H1 (cell line): ENCODE data around the gene DENND1A. TPM values are rescaled to one million over a fixed set of nuclear protein-coding genes. Genes with fewer than 3 reads are reported as not detected.

Source experiments
- CTCF ChIA-PET: fragments of 300-600 bp; sonication (Branson Sonifier 250); formaldehyde crosslinking; loops from one replicate; lab custom pipeline; 2021; ENCODE audit not compliant: partially characterized antibody; lab: Charles Lee
- POLR2A ChIA-PET: fragments of 300-600 bp; sonication (Branson Sonifier 250); formaldehyde crosslinking; loops from one replicate; lab custom pipeline; 2021; ENCODE audit warnings: inconsistent platforms; ENCODE audit not compliant: partially characterized antibody; lab: Charles Lee
- DNase-seq, 2 experiments: peaks; one replicate each; pipeline versions ENCODE4 v3.0.0 to v3.0.0-alpha.2; 2010 to 2022; ENCODE audit warnings: low spot score in 2 of 2, low read depth in 1 of 2, mixed read lengths in 1 of 2
- FAIRE-seq: peaks from 2 replicates; lab custom pipeline; 2011; peaks lifted over from hg19 to GRCh38; lab: Jason Lieb, UNC
- H2AFZ ChIP-seq: 2 replicates; pipeline ENCODE4 v1.8.1; 2012; ENCODE audit warnings: low read length, inconsistent platforms
- H2AK5ac ChIP-seq: 2 replicates; pipeline ENCODE4 v1.6.1; 2013; ENCODE audit warnings: low read depth, low read length
- H2BK120ac ChIP-seq: replicated peaks from 2 replicates; pipeline ENCODE3; 2013; ENCODE audit warnings: low read depth, low read length, inconsistent platforms
- H2BK12ac ChIP-seq: 2 replicates; pipeline ENCODE4 v1.6.1; 2013; ENCODE audit warnings: low read depth, low read length
- H2BK15ac ChIP-seq: 2 replicates; pipeline ENCODE4 v1.6.1; 2013; ENCODE audit warnings: low read length
- H2BK20ac ChIP-seq: 2 replicates; pipeline ENCODE4 v1.6.1; 2013; ENCODE audit warnings: low read length
- H2BK5ac ChIP-seq: 2 replicates; pipeline ENCODE4 v1.6.1; 2013; ENCODE audit warnings: low read depth, low read length
- H3K14ac ChIP-seq: 2 replicates; pipeline ENCODE4 v1.6.1; 2013; ENCODE audit warnings: inconsistent platforms; ENCODE audit not compliant: insufficient read length
- H3K18ac ChIP-seq: 2 replicates; pipeline ENCODE4 v1.6.1; 2013; ENCODE audit warnings: low read length; ENCODE audit errors: extremely low read depth
- H3K23ac ChIP-seq: 2 replicates; pipeline ENCODE4 v1.6.1; 2013; ENCODE audit warnings: inconsistent platforms; ENCODE audit not compliant: insufficient read length
- H3K23me2 ChIP-seq: 2 replicates; pipeline ENCODE4 v1.6.1; 2013; ENCODE audit warnings: low read depth, low read length
- H3K27ac ChIP-seq: 2 replicates; pipeline ENCODE4 v1.6.1; 2011; ENCODE audit warnings: low read depth, low read length, inconsistent platforms
- H3K27me3 ChIP-seq, 4 experiments: replicated peaks in 1 of 4; 1 replicate in 1 of 4; 2 replicates in 3 of 4; pipeline versions ENCODE4 v1.6.1 to v1.8.1; 2011 to 2013; ENCODE audit warnings: low read length in 3 of 4, mild to moderate bottlenecking in 3 of 4, inconsistent platforms in 2 of 4, mixed read lengths in 2 of 4, moderate library complexity in 1 of 4; ENCODE audit not compliant: control insufficient read depth in 3 of 4, insufficient read depth in 3 of 4; ENCODE audit errors: extremely low read depth in 1 of 4
- H3K36me3 ChIP-seq, 4 experiments: 2 replicates each; pipeline versions ENCODE4 v1.6.1 to v1.8.1; 2011 to 2013; ENCODE audit warnings: mild to moderate bottlenecking in 4 of 4, low read length in 3 of 4, moderate library complexity in 2 of 4, control low read depth in 1 of 4, inconsistent platforms in 1 of 4; ENCODE audit not compliant: insufficient read depth in 4 of 4, control insufficient read depth in 2 of 4
- H3K4ac ChIP-seq: replicated peaks from 2 replicates; pipeline ENCODE3; 2013; ENCODE audit warnings: low read length, low read depth, mixed read lengths, inconsistent platforms; ENCODE audit not compliant: insufficient read length
- H3K4me1 ChIP-seq, 4 experiments: replicated peaks in 1 of 4; 1 replicate in 1 of 4; 2 replicates in 3 of 4; pipeline versions ENCODE4 v1.6.1 to v1.8.1; 2011 to 2013; ENCODE audit warnings: low read length in 3 of 4, inconsistent platforms in 2 of 4, mixed read lengths in 1 of 4; ENCODE audit not compliant: insufficient read depth in 4 of 4, control insufficient read depth in 3 of 4
- H3K4me2 ChIP-seq, 2 experiments: 2 replicates each; pipeline versions ENCODE4 v1.6.1 to v1.8.1; 2011 to 2013; ENCODE audit warnings: low read depth in 2 of 2, low read length in 2 of 2, control low read depth in 1 of 2, inconsistent platforms in 1 of 2, mild to moderate bottlenecking in 1 of 2; ENCODE audit not compliant: insufficient read depth in 1 of 2
- H3K4me3 ChIP-seq, 4 experiments: fragments of 200-600, 300-600 bp in 1 of 4; sonication (generic), shearing (Covaris generic), sonication (Bioruptor Twin) in 1 of 4; 2 replicates each; pipeline versions ENCODE4 v1.5.1 to v1.8.1; 2011 to 2016; ENCODE audit warnings: low read length in 4 of 4, low read depth in 3 of 4, control low read depth in 2 of 4, inconsistent platforms in 2 of 4, mild to moderate bottlenecking in 2 of 4, mixed read lengths in 1 of 4, moderate library complexity in 1 of 4; ENCODE audit not compliant: insufficient read depth in 2 of 4; ENCODE audit errors: extremely low read depth in 1 of 4
- H3K56ac ChIP-seq: replicated peaks from 2 replicates; pipeline ENCODE3; 2013; ENCODE audit warnings: low read depth, mild to moderate bottlenecking, mixed read lengths, low read length, inconsistent platforms; ENCODE audit not compliant: insufficient read length
- H3K79me1 ChIP-seq: 2 replicates; pipeline ENCODE4 v1.6.1; 2013; ENCODE audit warnings: low read depth, low read length, control low read depth
- H3K79me2 ChIP-seq, 2 experiments: 2 replicates each; pipeline versions ENCODE4 v1.6.1 to v1.8.1; 2012 to 2013; ENCODE audit warnings: low read length in 2 of 2, mild to moderate bottlenecking in 2 of 2, inconsistent platforms in 1 of 2; ENCODE audit not compliant: insufficient read depth in 2 of 2, control insufficient read depth in 1 of 2
- H3K9ac ChIP-seq, 4 experiments: replicated peaks in 1 of 4; 1 replicate in 1 of 4; 2 replicates in 3 of 4; pipeline versions ENCODE4 v1.6.1 to v1.8.1; 2011 to 2013; ENCODE audit warnings: low read depth in 3 of 4, low read length in 3 of 4, control low read depth in 2 of 4, mild to moderate bottlenecking in 2 of 4, moderate library complexity in 2 of 4, inconsistent platforms in 1 of 4; ENCODE audit errors: extremely low read depth in 1 of 4
- H3K9me3 ChIP-seq, 2 experiments: 2 replicates each; pipeline versions ENCODE4 v1.6.1 to v1.8.1; 2012 to 2013; ENCODE audit warnings: mild to moderate bottlenecking in 2 of 2, moderate library complexity in 2 of 2, control low read depth in 1 of 2, inconsistent platforms in 1 of 2, low read depth in 1 of 2, low read length in 1 of 2, mixed read lengths in 1 of 2; ENCODE audit not compliant: insufficient read depth in 2 of 2
- H4K20me1 ChIP-seq, 2 experiments: replicated peaks in 1 of 2; 2 replicates each; pipeline versions ENCODE3 to v1.8.1; 2011 to 2013; ENCODE audit warnings: inconsistent platforms in 2 of 2, low read length in 2 of 2, mild to moderate bottlenecking in 1 of 2; ENCODE audit not compliant: insufficient read depth in 2 of 2, control insufficient read depth in 1 of 2
- H4K5ac ChIP-seq: 2 replicates; pipeline ENCODE4 v1.6.1; 2013; ENCODE audit warnings: low read length, low read depth, mixed read lengths, inconsistent platforms; ENCODE audit not compliant: insufficient read length
- H4K8ac ChIP-seq: 2 replicates; pipeline ENCODE4 v1.8.0; 2013; ENCODE audit warnings: mild to moderate bottlenecking, moderate library complexity, low read length, inconsistent platforms; ENCODE audit not compliant: insufficient read depth; ENCODE audit errors: extremely low read depth
- H4K91ac ChIP-seq: replicated peaks from 2 replicates; pipeline ENCODE3; 2013; ENCODE audit warnings: low read length, mixed read lengths, inconsistent platforms; ENCODE audit not compliant: insufficient read length
- WGBS, 2 experiments: shearing (Covaris generic) in 1 of 2; methylation state at CpG; one replicate each; pipeline versions ENCODE4 v1.1.6 to v1.1.7; 2013 to 2015; ENCODE audit warnings: low lambda C conversion rate in 2 of 2, mixed read lengths in 2 of 2, inconsistent platforms in 1 of 2, low coverage in 1 of 2, missing lambda C conversion rate in 1 of 2; ENCODE audit not compliant: insufficient replicate concordance in 2 of 2, insufficient coverage in 1 of 2, insufficient read length in 1 of 2; ENCODE audit errors: extremely low coverage in 1 of 2, missing lambda C conversion rate in 1 of 2; 5-methylcytosine and 5-hydroxymethylcytosine counted together
- polyA plus RNA-seq, 7 experiments: library from polyadenylated mRNA; depleted of rRNA in 3 of 7; stranded (reverse) in 5 of 7; unstranded in 2 of 7; fragments of >200 nt in 5 of 7; fragments of 200-250 nt in 2 of 7; gene quantifications; 1 replicate in 5 of 7; 2 replicates in 1 of 7; 4 replicates in 1 of 7; pipeline versions ENCODE4 v1.2.1 to v1.2.3, GENCODE V29; 2011 to 2013; ENCODE audit warnings: missing spikeins in 2 of 7, mixed read lengths in 2 of 7
- total RNA-seq: library from RNA; stranded (reverse); fragmentation: NEBNext Ultra II Directional; extraction: Animal tissue kit (Norgen Biotek cat#: 25700); gene quantifications from 2 replicates; pipeline ENCODE4 v1.2.1, GENCODE V29; 2021

DENND1A gene
- total and polyA plus RNA-seq, 2 of the 8 experiments (the other 6 are each of a cell fraction or from before 2014, with no cell fraction given): 24.1 to 26.4 TPM

DNA sequence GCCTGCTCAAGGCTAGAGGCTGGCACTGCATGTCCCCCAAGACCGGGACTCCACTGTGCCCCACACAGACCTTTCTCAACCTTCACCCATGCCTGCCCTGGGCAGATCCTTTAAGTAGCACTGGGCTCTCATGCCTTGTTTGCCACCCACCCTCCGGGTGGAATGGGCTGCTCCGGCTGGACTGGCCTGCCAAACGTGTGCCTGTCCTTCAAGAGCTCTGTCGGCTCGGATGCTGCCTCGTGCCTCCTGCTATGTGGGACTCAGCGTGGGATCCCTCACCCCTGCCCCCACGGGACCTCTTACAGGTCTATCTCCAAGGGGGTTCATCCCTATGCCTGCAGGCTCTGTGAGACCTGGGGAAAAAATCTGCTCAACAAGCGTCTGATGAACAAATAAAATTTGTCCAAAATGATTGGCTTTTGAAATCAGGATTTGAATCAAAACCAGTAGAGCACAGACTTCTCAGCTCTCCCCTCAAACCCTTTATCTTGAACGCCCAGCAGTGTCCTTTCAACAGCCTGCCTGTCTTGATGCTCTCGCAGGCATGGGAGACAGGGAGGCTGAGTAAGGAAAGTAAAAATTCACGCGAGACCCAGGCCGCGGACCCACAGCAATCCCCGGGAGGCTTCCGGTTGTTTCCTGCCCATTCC, 517.6 kb downstream of the DENND1A start:
- 89% methylated on average over 17 of the region's 18 CpGs; no CpG with 5 or more reads in 1 of the 2 experiments for WGBS, 2 experiments
- FAIRE-seq (no peak), DNase-seq (no peak)
- no peak overlapping the region for H4K8ac ChIP-seq
- H3K36me3 ChIP-seq: no peaks in the 10 kb centered on the region
- CTCF ChIA-PET: interaction anchor here (0.8 to 4.9 kb wide), 6 partner anchors 10 to 35 kb away, joined by 3 to 40 read pairs (median 3); no protein-coding TSS in a partner anchor
- H3K79me1 ChIP-seq: no peaks in the 10 kb centered on the region
- no peak overlapping the region for H2BK5ac ChIP-seq
- no peak overlapping the region for H2BK120ac ChIP-seq
- H2AFZ ChIP-seq: no peak overlapping the region
- no peak overlapping the region for H2BK12ac ChIP-seq
- no peaks in the 10 kb centered on the region for H4K20me1 ChIP-seq
- no peaks in the 10 kb centered on the region for H3K27me3 ChIP-seq
- no peaks in the 10 kb centered on the region for H3K23me2 ChIP-seq
- no peaks in the 10 kb centered on the region for H3K79me2 ChIP-seq
- no peak overlapping the region; the same call in 1 of the 2 replicates for H2AK5ac ChIP-seq
- no peak overlapping the region for H4K5ac ChIP-seq
- POLR2A ChIA-PET: interaction anchor here (1.2 kb wide), 1 partner anchor 9 kb away, joined by 3 read pairs; no protein-coding TSS in a partner anchor
- no peak overlapping the region for H3K18ac ChIP-seq
- H3K4ac ChIP-seq: no peak overlapping the region
- H3K9me3 ChIP-seq: no peaks in the 10 kb centered on the region
- H3K4me1 ChIP-seq: peaks cover 0 to 8% (median 2%) of the 10 kb centered on the region in 4 experiments; a peak in 4 of 7 replicates
- no peak overlapping the region for H2BK15ac ChIP-seq
- no peak overlapping the region for H4K91ac ChIP-seq
- no peak overlapping the region for H3K4me2 ChIP-seq
- H3K56ac ChIP-seq: no peak overlapping the region
- H3K14ac ChIP-seq: no peak overlapping the region
- H3K27ac ChIP-seq: no peak overlapping the region
- no peak overlapping the region for H3K9ac ChIP-seq
- no peak overlapping the region for H3K23ac ChIP-seq
- H3K4me3 ChIP-seq: no peak overlapping the region
- H2BK20ac ChIP-seq: no peak overlapping the region
